Non-pigmented ciliary epithelial cell (primary cell): ENCODE measurements around the gene ZBTB7B.
"Not testable (repeated sequence)": the region's sequence is repeated elsewhere in the genome, so short reads cannot be mapped to it uniquely, and the experiment has no call there.

ENCODE experiments used
- DNase-seq: peaks from one replicate; pipeline ENCODE4 v3.0.0-alpha.2; 2010; ENCODE audit warnings: low read depth

The ZBTB7B gene

GRCh38 chr1:154968731-154969130, 33.9 kb upstream of the ZBTB7B start:
- DNase-seq: no peak

GRCh38 chr1:154969246-154969645, 33.4 kb upstream of the ZBTB7B start:
- no peak for DNase-seq

- DNase-seq: no peak
Observed at GRCh38 chr1:154969860-154970452, 32.6 kb upstream of the ZBTB7B start.

GRCh38 chr1:154970631-154971340, 31.8 kb upstream of the ZBTB7B start, which contains the start of gene SHC1:
Gene SHC1, minus strand, starts transcription at chr1:154970747. Its CDS starts 221 bp downstream, at chr1:154970526.
- DNase-seq: peak; percentile 70

GRCh38 chr1:154971341-154971998, 31.1 kb upstream of the ZBTB7B start:
- DNase-seq: no peak

- no peak for DNase-seq
Observed at GRCh38 chr1:154972213-154972516, 30.4 kb upstream of the ZBTB7B start.

GRCh38 chr1:154972517-154973343, 29.9 kb upstream of the ZBTB7B start:
- DNase-seq: peak; percentile 86

- peak; percentile 92 for DNase-seq
Observed at GRCh38 chr1:154973344-154974101, 29.1 kb upstream of the ZBTB7B start.

GRCh38 chr1:154974102-154974807, 28.3 kb upstream of the ZBTB7B start, which contains the start of gene CKS1B:
Gene CKS1B, plus strand, starts transcription at chr1:154974681. Its CDS starts 65 bp downstream, at chr1:154974746.
- DNase-seq: peak; percentile 100

- DNase-seq: no peak
Observed at GRCh38 chr1:154974808-154975408, 27.7 kb upstream of the ZBTB7B start.

- no peak for DNase-seq
Observed at GRCh38 chr1:154975409-154976059, 27.1 kb upstream of the ZBTB7B start.

GRCh38 chr1:154977762-154978161, 24.8 kb upstream of the ZBTB7B start:
- DNase-seq: not testable (repeated sequence)

GRCh38 chr1:154978360-154978759, 24.2 kb upstream of the ZBTB7B start:
- DNase-seq: no peak

- DNase-seq: no peak
Observed at GRCh38 chr1:154982341-154982740, 20.3 kb upstream of the ZBTB7B start.

- DNase-seq: peak; percentile 99
Observed at GRCh38 chr1:154982897-154983648, 19.5 kb upstream of the ZBTB7B start, which contains the start of gene FLAD1. Gene FLAD1, plus strand, starts transcription at chr1:154983344. Its CDS starts 351 bp downstream, at chr1:154983695.

- no peak for DNase-seq
Observed at GRCh38 chr1:154983776-154984466, 18.7 kb upstream of the ZBTB7B start.

- not testable (repeated sequence) for DNase-seq
Observed at GRCh38 chr1:154986736-154987135, 15.9 kb upstream of the ZBTB7B start.

- no peak for DNase-seq
Observed at GRCh38 chr1:154987326-154987725, 15.3 kb upstream of the ZBTB7B start.
